Left hindlimb (tissue), 1 donor: ENCODE measurements around the gene PDZD7.
A peak's percentile ranks its signal among the peaks of the same experiment; 100 is the strongest.
"Not testable (repeated sequence)": the region's sequence is repeated elsewhere in the genome, so short reads cannot be mapped to it uniquely, and the experiment has no call there.

ENCODE experiments used
- DNase-seq: peaks from one replicate; pipeline ENCODE4 v3.0.0-alpha.2; 2018

PDZD7 gene

GRCh38 chr10:100981178-100981772, 49.7 kb downstream of the PDZD7 start:
- DNase-seq: no peak

GRCh38 chr10:100980711-100981110, 50.2 kb downstream of the PDZD7 start:
- no peak for DNase-seq

DNA sequence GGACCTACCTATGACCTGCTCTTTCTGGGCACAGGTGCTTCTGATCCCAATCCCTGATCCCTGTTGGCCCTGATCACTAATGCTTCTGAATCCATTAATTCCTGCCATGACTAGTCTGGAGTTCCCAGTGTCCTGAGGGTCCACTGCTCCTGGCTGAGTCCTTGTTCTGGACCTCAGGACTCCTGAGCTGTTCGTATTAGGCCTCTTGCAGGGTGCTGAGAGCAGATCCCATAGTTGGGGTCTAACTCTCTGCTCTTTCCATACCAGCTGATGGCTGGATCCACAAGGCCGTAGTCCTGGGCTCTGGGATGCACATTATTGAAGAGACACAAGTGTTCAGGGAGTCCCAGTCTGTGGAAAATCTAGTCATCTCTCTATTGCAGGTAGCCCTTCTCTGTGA, 50.6 kb downstream of the PDZD7 start:
- no peak for DNase-seq

DNA sequence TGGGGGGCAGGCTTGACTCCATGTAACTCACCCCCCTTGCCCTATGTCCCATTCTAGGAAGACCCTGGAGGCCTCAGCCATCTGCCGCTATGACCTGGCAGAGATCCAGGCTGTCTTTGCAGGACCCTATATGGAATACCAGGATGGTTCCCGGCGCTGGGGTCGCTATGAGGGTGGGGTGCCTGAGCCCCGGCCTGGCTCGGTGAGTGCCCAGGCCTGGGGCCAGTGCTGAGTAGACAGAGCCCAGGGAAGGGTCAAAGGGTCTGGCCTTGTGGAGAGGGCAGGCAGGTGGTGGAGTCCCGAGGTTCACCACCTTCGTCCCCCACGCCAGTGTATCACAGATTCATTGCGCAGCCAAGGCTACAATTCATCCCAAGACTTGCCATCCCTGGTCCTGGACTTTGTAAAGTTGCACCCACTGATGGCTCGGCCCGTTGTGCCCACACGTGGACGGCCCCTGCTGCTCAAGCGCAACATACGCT, 51.1 kb downstream of the PDZD7 start:
- no peak for DNase-seq

DNA sequence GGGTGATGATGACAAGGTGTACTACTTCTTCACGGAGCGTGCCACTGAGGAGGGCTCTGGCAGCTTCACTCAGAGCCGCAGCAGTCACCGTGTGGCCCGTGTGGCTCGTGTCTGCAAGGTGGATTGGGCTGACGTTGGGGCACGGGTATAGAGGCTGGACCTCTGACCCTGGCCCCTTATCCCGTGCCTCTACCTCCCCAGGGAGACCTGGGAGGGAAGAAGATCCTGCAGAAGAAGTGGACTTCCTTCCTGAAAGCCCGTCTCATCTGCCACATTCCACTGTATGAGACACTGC, 52.1 kb downstream of the PDZD7 start:
- DNase-seq: no peak

DNA sequence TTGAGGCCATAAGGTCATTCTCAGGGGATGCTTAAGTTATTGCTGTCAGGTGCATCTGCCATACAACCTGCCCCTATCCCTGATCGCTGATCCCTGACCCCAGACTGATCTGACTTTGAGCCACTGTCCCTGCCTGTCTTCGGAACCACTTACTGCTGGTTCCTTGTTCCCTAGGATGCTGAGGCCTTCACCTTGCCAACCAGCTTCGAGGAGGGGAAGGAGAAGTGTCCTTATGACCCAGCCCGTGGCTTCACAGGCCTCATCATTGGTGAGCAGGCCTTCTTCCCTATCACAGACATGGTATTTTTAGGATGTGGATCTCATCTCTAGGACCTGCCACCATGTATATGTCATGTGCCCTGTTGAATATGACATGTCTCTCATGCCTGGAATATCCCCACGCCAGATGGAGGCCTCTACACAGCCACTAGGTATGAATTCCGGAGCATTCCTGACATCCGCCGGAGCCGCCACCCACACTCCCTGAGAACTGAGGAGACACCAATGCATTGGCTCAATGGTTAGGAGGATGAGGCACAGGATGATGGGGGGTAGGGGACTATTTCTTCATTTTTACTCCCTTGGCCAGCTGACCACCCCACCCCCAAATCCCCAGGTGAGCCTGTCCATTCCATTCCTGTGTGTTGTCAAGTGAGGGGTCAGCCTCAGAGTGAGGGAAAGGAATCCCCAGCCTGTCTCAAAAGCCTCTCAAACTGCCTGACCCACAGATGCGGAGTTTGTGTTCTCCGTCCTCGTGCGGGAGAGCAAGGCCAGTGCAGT, 52.6 kb downstream of the PDZD7 start:
- no peak for DNase-seq

- no peak for DNase-seq
These were observed 53.5 kb downstream of the PDZD7 start for GRCh38 chr10:100977436-100977835.

DNA sequence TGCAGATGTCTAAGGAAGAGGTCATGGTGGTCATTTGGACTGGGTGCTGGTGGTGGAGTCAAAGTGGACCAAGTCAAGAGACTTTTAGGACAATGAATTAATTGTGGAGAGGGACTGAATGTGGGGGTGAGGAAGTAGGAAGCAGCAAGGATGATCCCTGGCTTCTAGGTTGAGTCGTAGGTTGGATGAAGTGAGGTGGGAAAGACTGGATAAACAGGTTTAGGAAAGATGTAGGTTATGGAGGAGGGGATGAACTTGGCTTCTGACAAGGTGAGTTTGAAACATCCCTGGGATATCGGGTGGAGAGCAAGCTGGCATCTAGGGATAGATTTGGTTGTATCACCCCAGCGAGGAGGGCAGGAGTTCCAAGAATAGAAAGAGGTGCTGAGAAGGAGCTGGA, 54.0 kb downstream of the PDZD7 start:
- DNase-seq: no peak

GRCh38 chr10:100975397-100975796, 55.5 kb downstream of the PDZD7 start:
- DNase-seq: not testable (repeated sequence)

GRCh38 chr10:100972904-100973535, 57.9 kb downstream of the PDZD7 start:
- no peak for DNase-seq

DNA sequence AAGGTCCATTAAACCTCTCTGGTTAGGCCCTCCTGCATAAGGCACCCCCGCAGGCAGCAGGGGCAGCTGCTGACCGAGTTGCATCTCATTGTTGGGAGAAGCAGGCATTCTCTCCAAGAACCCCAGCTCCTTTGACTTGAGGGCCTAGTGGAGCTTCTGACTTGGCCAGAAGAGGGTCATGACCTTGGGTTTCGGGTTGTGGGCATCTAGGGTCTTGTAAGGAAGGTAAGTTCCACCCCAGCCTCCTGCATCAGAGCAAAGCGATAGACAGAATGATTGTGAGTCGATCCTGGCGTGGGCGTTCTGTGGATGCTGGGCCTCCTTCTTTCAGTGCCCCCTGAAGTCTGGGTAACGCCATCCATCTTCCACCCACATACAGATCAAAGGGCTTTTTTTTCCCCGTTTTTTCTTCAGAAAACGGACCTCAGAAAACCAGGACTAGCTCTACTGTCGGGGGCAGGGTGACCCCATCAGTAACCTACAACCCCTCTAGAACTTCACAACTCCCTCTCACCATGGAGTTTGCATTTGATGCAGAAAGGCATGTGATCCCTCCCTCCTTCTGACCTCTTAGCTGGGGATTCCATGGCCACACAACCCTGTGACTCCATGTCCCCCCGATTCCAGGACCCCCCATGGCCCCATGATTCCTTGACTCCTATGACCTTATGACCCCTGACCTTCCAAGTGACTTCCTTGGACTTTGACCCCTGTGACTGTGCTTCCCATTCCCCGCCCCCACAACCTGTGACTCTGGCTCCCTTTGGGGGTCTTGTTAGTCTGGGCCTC, 58.6 kb downstream of the PDZD7 start:
- no peak for DNase-seq

DNA sequence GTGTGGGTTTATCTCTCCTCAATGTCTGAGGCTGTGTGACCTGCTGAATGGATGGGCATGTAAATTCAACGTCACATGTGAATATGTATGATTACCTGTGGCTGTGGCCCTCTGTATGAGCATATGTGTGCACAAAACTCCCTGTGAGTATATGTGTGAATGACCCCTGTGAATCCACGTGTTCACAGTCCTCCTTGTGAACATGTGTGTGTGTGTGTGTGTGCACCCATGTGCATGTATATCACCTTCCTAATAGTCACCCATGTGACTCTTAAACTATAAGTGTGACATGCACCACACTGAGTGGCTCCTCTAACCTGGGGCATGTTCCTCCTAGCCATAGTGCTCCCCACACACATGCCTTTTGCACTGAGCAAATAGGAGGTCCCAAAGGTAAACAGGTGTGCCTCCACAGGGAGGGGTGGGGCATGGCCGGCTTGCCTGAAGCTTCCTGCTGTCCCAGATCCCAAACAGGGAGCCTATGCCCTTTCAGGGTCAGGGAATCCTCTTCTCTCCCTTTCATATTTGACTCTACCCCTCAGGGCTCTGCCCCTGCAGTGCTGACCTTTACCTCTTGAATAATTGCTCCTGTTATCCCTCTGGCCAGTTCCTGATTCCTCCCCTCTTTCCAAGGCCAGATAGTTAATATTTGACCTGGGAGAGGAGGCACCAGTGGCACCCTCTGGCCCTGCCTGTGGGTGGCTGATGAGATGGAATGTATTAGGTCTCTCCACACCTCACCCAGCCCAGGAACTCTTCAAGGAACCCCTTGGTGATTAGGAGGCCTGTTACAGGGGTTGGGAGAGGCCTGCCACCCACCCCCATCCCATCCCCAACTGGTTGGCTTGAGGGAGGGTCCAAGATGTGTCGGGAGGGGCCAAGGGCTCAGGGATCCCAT, 59.8 kb downstream of the PDZD7 start:
- no peak for DNase-seq

DNA sequence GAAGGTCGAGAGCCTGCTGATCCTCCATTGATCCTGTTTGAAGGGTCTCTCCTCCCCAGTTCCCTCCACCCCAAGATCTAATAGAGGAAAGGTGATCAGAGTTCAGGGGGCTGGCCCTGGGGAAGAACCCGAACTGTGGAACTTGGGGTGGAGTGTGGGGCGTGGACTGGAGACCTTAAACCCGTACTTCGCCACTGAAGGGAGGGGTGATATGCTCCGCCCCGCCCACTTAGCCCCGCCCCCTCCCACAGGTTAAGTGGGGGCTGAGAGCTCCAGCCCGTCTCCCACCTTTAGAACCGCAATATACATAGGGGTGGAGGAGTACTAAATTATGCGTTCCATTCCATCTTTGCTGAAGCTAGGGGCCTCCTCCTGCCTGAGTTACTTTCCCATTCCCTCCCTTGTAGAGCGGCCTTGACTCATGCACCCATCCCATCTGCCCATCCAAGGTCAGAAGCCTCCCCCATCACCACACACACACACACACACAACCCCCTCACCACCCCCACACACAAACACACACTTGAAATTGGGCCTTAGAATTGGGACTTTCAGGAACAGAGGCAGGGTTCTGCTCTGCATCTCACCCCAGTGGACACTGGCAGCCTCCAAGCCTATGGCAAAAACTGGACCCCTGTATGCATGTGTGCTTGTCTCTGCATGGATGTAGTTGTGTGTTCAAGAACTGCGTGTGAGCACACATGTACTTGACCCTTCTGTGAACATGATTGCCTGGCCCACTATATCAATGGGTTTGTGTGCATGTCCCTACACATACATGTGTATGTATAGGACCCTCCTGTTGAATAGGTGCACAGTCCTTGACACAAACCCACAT, 60.6 kb downstream of the PDZD7 start:
- DNase-seq: no peak

DNA sequence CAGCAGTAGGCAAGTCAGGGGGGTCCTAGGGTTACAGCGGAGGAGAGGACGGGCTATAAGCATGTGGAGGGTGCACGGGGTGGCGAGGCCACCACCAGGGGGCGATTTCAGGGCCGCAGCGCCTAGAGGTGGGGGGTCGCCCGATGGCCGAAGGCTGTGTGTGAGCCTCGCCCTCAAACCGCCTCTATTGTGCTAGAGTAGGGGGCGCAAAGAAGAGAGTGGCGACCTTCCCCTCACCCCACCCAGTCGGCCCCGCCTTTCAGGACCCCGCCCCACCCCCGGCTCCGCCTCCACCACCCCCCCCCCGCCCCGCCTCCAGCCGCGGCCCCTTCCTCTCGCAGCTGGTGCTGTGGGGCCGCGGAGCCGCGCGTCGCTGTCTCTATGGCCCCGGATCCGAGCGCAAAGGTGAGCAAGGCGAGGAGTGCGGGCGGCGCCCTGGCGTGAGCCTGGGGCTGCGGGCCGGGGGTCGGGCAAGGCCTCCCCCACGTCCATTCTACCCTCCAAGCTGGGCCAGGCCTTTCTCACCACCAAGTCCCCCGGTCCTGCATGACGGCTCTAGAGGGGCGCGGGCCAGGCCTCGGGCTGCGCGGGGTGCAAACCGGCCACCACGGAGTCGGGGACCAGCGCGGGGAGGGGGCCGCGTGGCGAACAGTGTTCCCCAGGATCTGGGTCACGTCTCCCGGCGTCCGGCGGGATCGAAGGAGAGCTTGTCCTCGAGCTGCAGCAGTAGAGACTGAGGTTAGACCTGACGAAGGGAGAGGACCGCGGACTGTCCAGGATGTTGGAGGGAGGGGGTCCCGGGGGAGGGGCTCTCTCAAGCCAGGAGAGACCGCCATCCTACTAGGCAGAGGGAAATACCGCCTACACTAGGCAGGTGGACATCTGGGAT, 61.5 kb downstream of the PDZD7 start, which contains the start of gene SEMA4G:
SEMA4G (plus strand) TSS at position 318 of the 889 bp plus-strand sequence. CDS start 3,409 bp downstream, outside the sequence.
- DNase-seq: peak; percentile 66

DNA sequence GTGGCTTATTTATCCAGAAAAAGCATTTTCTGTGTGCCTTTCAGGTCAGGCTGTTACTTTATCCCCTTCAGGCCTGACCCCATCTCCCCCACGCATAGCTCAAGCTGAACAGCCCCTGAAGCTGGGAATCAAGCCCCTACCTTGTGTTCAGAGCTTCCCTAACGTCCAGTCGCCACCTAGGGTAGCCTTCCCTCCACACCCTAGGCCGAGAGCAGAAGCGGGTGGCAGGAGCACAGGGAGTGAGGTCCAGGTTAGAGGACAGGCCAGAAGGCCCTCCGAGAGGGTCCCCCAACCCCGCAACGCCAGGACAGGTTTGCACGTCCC, 62.1 kb downstream of the PDZD7 start:
- DNase-seq: no peak

DNA sequence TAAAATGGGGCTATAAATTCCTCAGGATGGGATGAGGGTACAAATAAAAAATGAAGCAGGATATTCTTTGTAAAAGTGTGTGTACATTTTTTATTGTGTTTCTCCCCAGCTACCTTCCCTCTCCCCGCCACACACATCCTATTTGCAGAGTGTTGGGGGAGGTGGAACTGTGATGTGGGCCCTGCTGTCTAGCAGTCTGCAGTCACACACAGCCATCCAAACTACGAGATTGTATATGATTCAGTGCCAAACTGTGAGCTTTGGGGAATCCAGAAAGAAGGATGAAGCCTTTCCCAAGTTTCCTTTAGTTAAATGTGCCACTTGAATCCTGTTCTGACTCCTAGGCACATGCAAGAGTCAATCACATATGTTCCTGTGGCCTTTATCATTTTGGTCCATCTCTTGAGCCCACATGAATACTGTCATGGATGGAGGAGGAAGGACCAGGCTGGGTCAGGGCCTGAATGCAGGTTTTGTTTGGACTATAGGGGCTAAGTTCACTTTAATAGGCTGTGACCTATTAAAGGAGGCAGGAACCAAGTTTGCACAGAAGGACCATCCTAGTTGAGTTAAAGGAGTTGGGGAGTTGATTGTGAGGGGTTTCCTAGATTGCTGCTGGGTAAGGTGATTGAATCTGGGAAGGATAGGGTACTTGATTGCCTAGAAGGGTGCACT, 62.7 kb downstream of the PDZD7 start:
- no peak for DNase-seq

- DNase-seq: no peak
These were observed 63.6 kb downstream of the PDZD7 start for GRCh38 chr10:100967332-100967731.

- no peak for DNase-seq
These were observed 64.0 kb downstream of the PDZD7 start for GRCh38 chr10:100966887-100967286.

- DNase-seq: no peak
These were observed 65.1 kb downstream of the PDZD7 start for GRCh38 chr10:100965820-100966219.

- DNase-seq: no peak
These were observed 67.1 kb downstream of the PDZD7 start for GRCh38 chr10:100963826-100964225.
